Thyroid gland (tissue), 4 donors: ENCODE data around the gene CST9. TPM values are rescaled to one million over a fixed set of nuclear protein-coding genes. Genes with fewer than 3 reads are reported as not detected.

Source experiments
- DNase-seq, 2 donors: peaks; one replicate each; pipeline ENCODE4 v3.0.0-alpha.2; 2019
- H3K27ac ChIP-seq, 3 donors: fragments of 200-600 bp; sonication (generic); 1 replicate in 2 of 3; 2 replicates in 1 of 3; pipeline ENCODE4 v1.5.1; 2016 to 2019; ENCODE audit warnings: mild to moderate bottlenecking in 1 of 3, moderate library complexity in 1 of 3
- H3K27me3 ChIP-seq: fragments of 200-600 bp; sonication (generic); one replicate; pipeline ENCODE4 v1.5.1; 2019
- H3K36me3 ChIP-seq, 2 donors: fragments of 200-600 bp; sonication (generic); one replicate each; pipeline ENCODE4 v1.5.1; 2016 to 2019
- H3K4me1 ChIP-seq, 2 donors: fragments of 200-600 bp; sonication (generic); one replicate each; pipeline ENCODE4 v1.5.1; 2017 to 2019
- H3K4me3 ChIP-seq, 3 donors: fragments of 200-600 bp; sonication (generic); replicated peaks in 1 of 3; 1 replicate in 2 of 3; 2 replicates in 1 of 3; pipeline ENCODE4 v1.5.1; 2016; ENCODE audit warnings: mild to moderate bottlenecking in 1 of 3
- H3K9me3 ChIP-seq: fragments of 200-600 bp; sonication (generic); one replicate; pipeline ENCODE4 v1.5.1; 2017
- CTCF ChIP-seq, 6 experiments: fragments of 200-600 bp in 3 of 6; fragments of 450-650 bp in 3 of 6; sonication (generic) in 3 of 6; IDR thresholded peaks; one replicate each; pipeline ENCODE4 v1.5.1; 2016 to 2019; ENCODE audit warnings: antibody characterized with exemption in 6 of 6, mild to moderate bottlenecking in 2 of 6, inconsistent platforms in 1 of 6, moderate library complexity in 1 of 6
- POLR2A ChIP-seq, 2 donors: fragments of 450-650 bp; IDR thresholded peaks; one replicate each; pipeline ENCODE4 v1.6.1; 2017; ENCODE audit warnings: antibody characterized with exemption in 2 of 2, mild to moderate bottlenecking in 2 of 2, moderate library complexity in 1 of 2
- WGBS, 2 donors: methylation state at CpG; one replicate each; pipeline ENCODE4 v1.1.5; 2017; 5-methylcytosine and 5-hydroxymethylcytosine counted together
- intact Hi-C: fragments of 100-400 bp; cut with DNase I; formaldehyde crosslinking; loops from one replicate; pipeline ENCODE4 v1.15.1; 2023
- total RNA-seq, 4 donors: library from RNA; depleted of rRNA; stranded (reverse); fragments of >200 nt; gene quantifications; one replicate each; pipeline ENCODE4 v1.2.3, GENCODE V29; 2016

The CST9 gene
- total RNA-seq, 4 donors from 2014 or later = not detected

GRCh38 chr20:23606652-23607049 is 934 bp upstream of the CST9 start:
- no peaks in the 10 kb centered on the region for H3K9me3 ChIP-seq
- no peaks in the 10 kb centered on the region for H3K27me3 ChIP-seq
- no peaks in the 10 kb centered on the region for H3K36me3 ChIP-seq
- intact Hi-C loops = loop anchor here (10.0 kb wide), 1 partner anchor 162 kb away; no protein-coding TSS in a partner anchor
- H3K4me1 ChIP-seq = no peaks in the 10 kb centered on the region
- peak; percentile 61 to 69 for DNase-seq
- TF ChIP-seq CTCF (IDR thresholded peaks at IDR 0.05) (peak; percentile 55 to 91 (median 68)), POLR2A (IDR thresholded peaks at IDR 0.05) (no peak)
- H3K27ac ChIP-seq = no peak overlapping the region
- 11 to 12% methylated on average over 8 to 9 of the region's 9 CpGs for WGBS, 2 donors
- H3K4me3 ChIP-seq = no peak overlapping the region

- Histone ChIP-seq H3K4me1 (no peaks in the 10 kb centered on the region), H3K4me3 (no peak overlapping the region), H3K9me3 (no peaks in the 10 kb centered on the region), H3K27me3 (no peaks in the 10 kb centered on the region), H3K36me3 (no peaks in the 10 kb centered on the region), H3K27ac (no peak overlapping the region)
- DNase-seq = no peak
- no peak for TF ChIP-seq POLR2A (IDR thresholded peaks at IDR 0.05)
- no peak for TF ChIP-seq CTCF (IDR thresholded peaks at IDR 0.05)
- intact Hi-C loops = loop anchor here (10.0 kb wide), 1 partner anchor 160 kb away; no protein-coding TSS in a partner anchor
- WGBS, 2 donors = 77 to 79% methylated on average over 1 of the region's 1 CpG
Observed at GRCh38 chr20:23604306-23604705, 1.4 kb downstream of the CST9 start.

- Histone ChIP-seq H3K36me3 (no peaks in the 10 kb centered on the region), H3K4me1 (no peaks in the 10 kb centered on the region), H3K4me3 (no peak overlapping the region), H3K27me3 (no peaks in the 10 kb centered on the region), H3K9me3 (no peaks in the 10 kb centered on the region), H3K27ac (no peak overlapping the region)
- DNase-seq = no peak
- TF ChIP-seq POLR2A (IDR thresholded peaks at IDR 0.05) = no peak
- 91 to 93% methylated on average over 3 to 4 of the region's 4 CpGs for WGBS, 2 donors
- intact Hi-C loops = loop anchor here (10.0 kb wide), 1 partner anchor 159 kb away; no protein-coding TSS in a partner anchor
Observed at GRCh38 chr20:23603321-23603720, 2.4 kb downstream of the CST9 start.

- Histone ChIP-seq H3K27me3 (no peaks in the 10 kb centered on the region), H3K9me3 (no peaks in the 10 kb centered on the region), H3K4me3 (no peak overlapping the region), H3K27ac (no peak overlapping the region), H3K4me1 (no peaks in the 10 kb centered on the region), H3K36me3 (no peaks in the 10 kb centered on the region)
- no peak for DNase-seq
- 73 to 75% methylated on average over 4 to 6 of the region's 6 CpGs for WGBS, 2 donors
- intact Hi-C loops = loop anchor here (10.0 kb wide), 1 partner anchor 158 kb away; no protein-coding TSS in a partner anchor
- TF ChIP-seq CTCF (IDR thresholded peaks at IDR 0.05) (no peak), POLR2A (IDR thresholded peaks at IDR 0.05) (no peak)
Observed at GRCh38 chr20:23602699-23603098, 3.0 kb downstream of the CST9 start.

- no peak overlapping the region for H3K4me3 ChIP-seq
- intact Hi-C loops = loop anchor here (10.0 kb wide), 1 partner anchor 157 kb away; no protein-coding TSS in a partner anchor
- WGBS, 2 donors = 73 to 90% methylated on average over 2 of the region's 2 CpGs
- H3K27me3 ChIP-seq = no peaks in the 10 kb centered on the region
- H3K4me1 ChIP-seq = no peaks in the 10 kb centered on the region
- no peaks in the 10 kb centered on the region for H3K9me3 ChIP-seq
- H3K27ac ChIP-seq = no peak overlapping the region
- TF ChIP-seq POLR2A (IDR thresholded peaks at IDR 0.05) (no peak), CTCF (IDR thresholded peaks at IDR 0.05) (no peak)
- no peak for DNase-seq
- H3K36me3 ChIP-seq = no peaks in the 10 kb centered on the region
Observed at GRCh38 chr20:23602241-23602640, 3.5 kb downstream of the CST9 start.
